GM18870 (cell line): ENCODE results near the gene COL5A1.

ENCODE experiments used
- ATAC-seq: cut with Tn5 transposase; IDR thresholded peaks from one replicate; pipeline ENCODE4 v1.9.1; 2021; ENCODE audit warnings: moderate library complexity; ENCODE audit not compliant: unreplicated experiment

COL5A1 gene

DNA sequence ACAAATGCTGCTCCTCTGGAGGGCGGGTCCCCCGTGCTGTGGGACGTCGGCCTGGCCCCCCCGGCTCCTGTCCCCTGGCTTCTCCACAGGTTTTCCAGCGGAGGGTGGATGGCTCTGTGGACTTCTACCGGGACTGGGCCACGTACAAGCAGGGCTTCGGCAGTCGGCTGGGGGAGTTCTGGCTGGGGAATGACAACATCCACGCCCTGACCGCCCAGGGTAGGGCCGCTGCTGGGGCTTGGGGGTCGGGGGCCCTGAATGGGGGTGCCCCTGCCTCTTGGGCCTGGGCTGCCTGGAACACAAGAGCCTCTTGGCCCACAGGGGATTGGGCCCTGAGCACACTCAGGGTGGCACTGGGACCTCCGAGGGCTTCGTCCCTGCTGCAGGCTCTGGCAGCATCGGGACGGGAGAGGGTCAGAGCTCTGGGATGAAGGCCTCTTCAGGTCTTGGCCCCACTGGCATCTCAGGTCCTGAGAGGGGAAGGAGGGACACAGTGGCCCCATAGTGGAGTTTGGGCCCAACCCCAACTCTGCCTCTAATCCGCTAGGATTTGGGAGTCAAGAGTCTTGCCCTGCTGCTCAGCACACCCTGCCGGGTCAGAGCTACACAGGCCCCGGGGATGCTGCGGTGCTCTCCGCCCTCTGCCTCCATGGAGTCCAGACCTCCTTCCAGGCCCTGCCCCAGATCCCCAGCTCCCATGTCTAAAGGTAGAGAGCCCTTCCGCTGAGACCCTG, 244.2 kb downstream of the COL5A1 start:
- no peak for ATAC-seq

DNA sequence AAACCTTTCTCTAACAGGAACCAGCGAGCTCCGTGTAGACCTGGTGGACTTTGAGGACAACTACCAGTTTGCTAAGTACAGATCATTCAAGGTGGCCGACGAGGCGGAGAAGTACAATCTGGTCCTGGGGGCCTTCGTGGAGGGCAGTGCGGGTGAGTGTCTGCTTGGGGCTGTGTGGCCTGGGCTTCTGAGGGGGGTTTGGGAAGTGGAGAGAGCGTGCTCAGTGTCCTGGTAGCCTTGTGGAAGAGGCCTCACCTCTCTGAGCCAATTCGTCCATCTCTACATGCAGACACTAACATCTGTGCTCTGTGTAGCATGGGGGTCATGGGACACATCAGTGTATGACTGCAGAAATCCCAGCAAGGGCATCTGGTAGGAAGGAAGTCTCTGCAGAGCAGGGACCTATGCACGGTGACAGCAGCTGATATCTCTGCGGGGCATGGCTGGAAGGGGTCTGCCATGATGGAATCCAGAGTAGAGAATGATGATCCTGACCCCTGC, 244.9 kb downstream of the COL5A1 start:
- no peak for ATAC-seq

DNA sequence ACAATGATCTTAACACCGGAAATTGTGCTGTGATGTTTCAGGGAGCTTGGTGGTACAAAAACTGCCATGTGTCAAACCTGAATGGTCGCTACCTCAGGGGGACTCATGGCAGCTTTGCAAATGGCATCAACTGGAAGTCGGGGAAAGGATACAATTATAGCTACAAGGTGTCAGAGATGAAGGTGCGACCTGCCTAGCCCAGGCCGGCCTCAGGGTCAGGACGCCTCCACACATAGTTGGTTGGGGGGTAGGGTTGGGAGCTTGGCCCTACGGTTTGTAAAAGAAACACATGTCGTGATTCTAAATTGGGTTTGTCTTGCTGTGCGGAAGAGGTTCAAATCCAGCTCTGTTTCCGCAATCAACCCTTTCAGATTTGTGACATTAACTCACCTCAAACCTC, 245.6 kb downstream of the COL5A1 start:
- ATAC-seq = no peak

DNA sequence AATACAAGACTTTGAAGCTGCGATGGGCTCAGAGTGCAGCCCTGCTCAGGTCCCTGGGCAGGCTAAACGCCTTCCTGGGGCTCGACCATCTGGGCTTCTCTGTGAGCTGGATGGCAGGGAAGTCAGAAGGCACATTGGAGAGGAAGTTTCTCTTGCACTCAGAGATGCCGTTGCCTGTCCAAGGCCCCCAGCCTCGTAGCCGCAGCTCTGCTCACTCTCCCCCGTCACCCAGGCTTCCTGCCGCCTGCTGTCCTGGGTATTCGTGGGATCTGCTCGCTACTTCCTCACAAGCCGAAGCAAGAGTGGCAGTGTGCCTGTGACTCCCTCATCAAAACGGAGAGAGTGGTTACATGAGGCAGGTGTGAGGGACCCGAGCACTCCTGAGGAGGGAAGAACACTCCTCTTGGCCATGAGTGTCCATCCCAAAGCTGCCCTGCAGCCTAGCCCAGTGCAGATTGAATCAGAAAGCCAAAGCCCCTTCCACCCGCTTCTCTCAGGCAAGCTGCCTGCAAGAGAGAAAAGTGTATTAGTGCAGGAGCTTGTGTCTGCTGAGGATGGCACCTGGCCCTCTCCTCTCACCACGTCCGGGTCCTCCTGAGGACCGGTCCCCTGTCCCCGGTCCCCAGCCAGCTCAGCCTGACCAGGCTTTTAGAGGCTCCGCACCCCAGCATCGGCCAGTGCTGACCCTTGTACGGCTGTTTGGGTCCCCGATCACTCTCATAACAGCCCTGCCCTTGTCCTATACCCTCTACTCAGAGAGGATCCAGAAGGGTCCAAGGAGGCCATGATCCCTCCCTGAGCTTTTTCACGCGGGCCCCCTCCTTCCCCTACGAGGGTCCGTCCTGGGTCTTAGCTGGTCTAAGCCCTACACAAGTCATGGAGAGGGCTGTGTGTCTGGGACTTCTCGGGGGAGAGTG, 246.3 kb downstream of the COL5A1 start:
- ATAC-seq = no peak

DNA sequence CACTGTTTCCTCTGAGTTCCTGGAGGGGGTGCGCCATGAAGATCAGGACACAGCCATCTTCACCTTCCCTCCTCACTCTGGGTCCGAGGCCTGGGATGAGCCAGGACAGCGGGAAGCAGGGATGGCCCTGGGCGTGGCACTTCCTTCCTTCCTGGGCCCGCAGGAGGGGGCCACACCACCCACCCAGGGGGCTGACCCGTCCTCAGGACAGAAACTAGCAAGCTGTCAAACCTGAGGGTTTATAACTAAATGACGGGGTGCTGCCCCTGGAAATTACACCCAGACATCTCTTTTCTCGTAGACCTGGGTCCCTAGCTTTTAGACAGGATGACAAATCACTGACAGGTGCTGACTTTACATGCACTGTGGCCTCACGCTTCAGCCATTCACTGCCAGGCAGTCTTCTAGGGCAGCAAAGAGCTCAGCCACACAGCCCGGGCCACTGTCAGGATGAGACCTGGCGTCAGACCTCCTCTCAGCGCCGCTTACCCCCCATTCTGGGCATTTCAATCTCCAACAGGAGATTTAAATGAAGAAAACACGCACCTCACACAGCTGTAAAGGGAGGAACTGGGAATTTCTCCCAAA, 247.1 kb downstream of the COL5A1 start:
- no peak for ATAC-seq

DNA sequence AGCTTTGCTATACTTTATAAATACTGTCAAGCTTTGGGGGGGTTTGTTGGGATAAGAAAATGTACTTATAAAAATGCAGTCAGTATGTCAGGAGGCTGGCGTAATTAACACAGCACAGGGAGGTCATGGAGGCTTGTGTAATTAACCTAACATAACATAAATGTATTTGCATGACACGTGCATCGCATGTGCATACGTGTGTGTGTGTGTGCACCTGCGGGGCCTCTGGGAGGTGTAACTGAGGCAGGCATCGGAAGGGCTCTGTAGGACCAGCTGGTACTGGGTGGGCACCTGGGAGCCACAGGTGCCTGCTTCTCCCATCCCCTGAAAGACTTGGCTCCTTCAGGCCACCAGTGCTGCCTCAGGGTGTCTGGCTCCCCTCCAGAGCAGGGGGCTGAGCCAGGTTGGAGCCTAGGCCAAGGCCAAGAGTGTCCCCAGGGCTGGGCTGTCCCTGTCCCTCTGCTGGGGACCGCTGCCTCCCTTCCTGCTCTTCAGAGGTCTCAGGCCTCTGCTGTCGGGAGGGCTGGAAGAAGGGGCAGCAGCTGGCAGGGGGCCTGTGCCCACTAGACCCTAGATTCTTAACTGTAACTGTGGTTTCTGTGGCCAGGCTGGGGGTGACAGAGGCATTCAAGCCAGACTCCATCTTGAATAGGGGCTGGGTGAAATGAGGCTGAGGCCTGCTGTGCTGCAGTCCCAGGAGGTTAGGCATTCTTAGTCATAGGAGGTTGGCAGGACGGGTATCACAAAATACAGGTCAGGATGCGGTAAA, 248.0 kb downstream of the COL5A1 start:
- no peak for ATAC-seq

DNA sequence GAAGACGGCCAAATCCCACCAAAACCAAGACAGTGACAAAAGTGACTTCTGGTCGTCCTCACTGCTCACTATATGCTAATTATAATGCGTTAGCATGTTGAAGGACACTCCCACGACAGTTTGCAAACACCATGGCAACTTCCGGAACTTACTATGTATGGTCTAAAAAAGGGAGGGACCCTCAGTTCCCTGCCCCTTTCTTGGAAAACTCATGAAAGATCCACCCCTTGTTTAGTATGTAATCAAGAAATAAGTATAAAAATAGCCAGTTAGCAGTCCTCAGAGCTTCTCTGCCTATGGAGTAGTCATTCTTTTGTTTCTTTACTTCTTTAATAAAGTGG, 248.5 kb downstream of the COL5A1 start:
- ATAC-seq = no peak

DNA sequence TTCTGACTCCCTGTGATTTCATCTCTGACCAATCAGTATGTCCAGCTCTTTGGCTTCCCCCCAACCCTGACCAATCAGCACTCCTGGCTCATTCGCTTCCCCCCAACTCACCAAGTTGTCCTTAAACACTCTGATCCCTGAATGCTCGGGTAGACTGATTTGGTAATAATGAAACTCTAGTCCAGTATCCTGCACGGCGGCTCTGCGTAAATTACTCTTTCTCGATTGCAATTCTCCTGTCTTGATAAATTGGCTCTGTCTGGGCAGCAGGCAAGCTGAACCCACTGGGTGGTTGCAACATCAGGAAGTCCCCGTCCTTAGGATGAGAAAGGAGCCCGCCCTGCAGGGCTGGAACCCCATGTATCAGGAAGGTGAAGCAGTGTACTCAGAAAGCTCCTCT, 249.4 kb downstream of the COL5A1 start:
- no peak for ATAC-seq

DNA sequence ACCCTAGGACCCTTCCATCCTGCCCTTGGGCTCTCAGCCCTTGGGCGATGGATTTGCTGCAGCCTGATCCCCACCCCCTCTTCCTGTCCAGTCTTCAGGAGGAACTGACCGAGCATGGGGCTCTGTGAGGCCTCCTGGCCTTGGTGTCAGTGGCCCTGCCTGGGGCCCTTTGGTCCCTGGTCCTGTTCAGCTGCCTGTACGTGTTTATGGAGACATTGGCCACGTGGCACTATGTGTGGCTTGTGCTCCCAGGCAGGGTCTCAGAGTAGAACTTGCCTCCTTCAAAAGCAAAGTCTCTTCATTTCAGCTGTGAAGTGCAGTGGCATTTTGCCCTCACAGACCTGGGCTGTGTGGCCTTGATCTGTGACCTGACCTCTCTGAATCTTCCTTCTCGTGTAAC, 250.1 kb downstream of the COL5A1 start:
- no peak for ATAC-seq

DNA sequence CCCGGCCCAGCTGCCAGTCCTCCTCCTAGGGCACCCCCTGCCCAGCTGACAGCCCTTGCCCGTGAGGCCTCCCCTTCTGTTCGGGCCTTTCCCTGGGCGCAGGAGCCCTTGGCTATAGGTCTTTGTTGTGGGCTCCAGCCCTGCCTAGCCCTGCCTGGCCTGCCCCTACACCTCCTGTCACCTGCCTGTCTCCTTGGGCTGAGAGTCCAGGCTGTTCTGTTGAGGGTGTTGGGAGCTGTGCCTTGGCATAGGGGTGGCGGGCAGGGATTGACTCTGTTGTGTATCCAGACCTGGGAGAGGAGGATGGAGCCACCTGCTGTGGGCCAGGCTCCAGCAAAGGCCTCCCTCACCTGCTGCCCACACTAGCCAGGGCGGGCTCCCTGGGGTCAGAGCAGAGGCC, 250.6 kb downstream of the COL5A1 start:
- ATAC-seq = no peak

DNA sequence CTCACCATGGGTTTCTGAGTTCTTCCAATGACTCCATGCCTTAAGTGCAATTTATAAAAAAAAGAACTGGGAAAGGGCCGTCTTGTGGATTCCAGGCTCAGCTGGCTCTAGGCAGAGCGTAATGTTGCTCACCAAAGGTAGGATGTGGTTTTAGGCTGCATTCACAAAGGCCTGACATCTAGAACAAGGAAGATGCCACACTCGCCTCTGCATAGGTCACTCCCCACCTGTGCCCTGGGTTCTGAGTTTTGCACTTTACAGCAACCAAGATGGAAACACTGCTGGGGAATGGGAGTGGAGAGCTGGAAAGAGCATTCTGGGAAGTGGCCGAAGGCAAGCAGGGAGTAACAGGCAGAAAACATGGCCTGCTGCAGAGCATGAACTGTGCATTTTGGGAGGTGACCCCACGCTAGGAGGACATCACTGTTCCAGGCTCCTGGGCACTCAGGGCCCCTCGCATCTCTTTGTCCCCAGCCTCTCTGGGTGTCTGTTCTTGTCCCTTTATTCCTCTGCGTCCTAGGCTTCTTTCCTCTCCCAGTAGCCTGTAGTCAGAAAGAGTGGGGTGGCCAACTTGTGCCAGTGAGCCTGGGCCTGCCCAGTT, 251.3 kb downstream of the COL5A1 start:
- ATAC-seq = no peak
